8988T (cell line): ENCODE measurements around the gene VIPR2.
"Not testable (repeated sequence)": the region's sequence is repeated elsewhere in the genome, so short reads cannot be mapped to it uniquely, and the experiment has no call there.

Source experiments
- DNase-seq: peaks from one replicate; pipeline ENCODE4 v3.0.0; 2011

The VIPR2 gene

DNA sequence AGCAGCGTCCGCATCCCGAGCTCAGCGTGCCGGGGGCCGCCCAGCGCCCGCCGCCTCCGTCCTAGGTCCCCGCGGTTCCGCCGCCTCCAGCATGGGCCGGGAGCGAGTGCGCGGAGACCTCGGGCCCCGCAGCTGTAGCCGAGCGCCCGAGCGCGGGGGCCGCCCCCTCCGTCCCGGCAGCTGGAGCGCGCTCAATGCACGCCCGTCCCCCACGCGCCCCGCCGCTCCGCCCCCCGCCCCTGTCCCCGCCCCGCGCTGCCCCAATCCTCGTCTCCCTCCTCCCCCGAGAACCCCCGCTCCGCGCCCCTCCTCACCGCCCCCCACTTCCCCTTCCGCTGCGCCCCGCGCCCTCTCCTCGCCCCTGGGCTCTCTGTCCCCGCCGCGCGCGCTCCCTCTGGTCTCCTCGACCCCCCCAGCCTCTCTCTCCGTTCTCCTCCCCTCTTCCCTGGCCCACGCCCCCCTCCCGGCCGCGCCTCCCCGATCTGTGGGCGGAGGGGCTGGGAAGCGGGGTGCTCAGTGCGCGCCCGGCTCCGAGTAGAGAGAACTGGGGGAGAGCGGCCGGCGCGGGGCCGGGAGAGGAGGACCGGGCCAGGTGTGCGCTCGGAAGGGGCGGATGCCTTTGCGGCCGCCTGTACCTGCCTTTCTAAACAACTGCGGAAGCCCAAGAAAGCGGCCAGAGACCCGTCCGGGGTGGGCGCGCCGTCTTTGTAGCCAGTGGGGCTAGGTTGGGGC, at the start of gene VIPR2:
VIPR2 (minus strand) TSS at position 110 of the 732 bp plus-strand sequence; CDS start at position 14, 96 bp downstream.
- no peak for DNase-seq

- DNase-seq: no peak
Measured at GRCh38 chr7:159193543-159194090, 49.0 kb upstream of the VIPR2 start.

GRCh38 chr7:159192725-159193453, 48.2 kb upstream of the VIPR2 start:
- no peak for DNase-seq

DNA sequence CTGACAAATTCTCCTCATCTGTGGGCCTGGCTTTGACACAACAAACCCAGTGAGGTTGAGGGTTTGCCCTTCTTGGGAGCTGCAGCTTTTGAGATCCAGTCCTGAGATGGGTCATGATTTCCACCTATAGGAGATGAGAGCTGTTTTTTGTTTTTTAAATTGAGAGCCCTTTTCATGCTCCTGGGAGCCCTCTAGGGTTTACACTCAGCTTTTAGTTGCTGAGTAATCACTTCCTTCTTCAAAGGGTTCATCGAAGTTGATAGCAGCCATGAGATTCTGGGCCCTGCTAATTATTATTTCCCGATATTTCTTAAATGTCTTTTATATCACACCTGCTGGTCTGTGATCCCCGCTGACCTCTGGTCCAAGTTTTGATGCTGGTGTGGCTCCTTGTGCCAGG, 47.3 kb upstream of the VIPR2 start:
- DNase-seq: no peak

DNA sequence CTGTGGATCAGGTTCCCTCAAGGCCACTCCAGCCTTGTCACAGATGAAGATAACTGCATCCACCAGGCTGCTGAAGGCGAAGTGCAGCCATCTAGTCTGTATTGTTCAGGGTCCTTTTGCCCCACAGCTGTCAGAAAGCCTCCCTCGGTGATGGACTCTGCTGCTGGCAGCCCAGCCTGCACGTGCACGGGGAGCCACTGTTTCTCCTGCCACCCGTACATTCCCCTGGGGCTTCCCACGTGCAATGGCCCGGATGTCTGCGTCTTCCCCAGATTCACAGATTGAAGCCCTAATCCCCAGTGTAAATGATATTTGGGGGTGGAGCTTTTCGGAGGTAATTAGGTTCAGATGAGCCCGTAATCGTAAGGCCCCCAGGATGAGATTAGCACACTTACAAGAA, 46.6 kb upstream of the VIPR2 start:
- DNase-seq: no peak

GRCh38 chr7:159188011-159188410, 43.3 kb upstream of the VIPR2 start:
- DNase-seq: no peak

- DNase-seq: no peak
Measured at GRCh38 chr7:159179241-159179640, 34.6 kb upstream of the VIPR2 start.

GRCh38 chr7:159177284-159177953, 32.8 kb upstream of the VIPR2 start:
- no peak for DNase-seq

GRCh38 chr7:159175792-159176191, 31.1 kb upstream of the VIPR2 start:
- DNase-seq: no peak

GRCh38 chr7:159175100-159175499, 30.4 kb upstream of the VIPR2 start:
- DNase-seq: not testable (repeated sequence)

GRCh38 chr7:159172400-159172799, 27.7 kb upstream of the VIPR2 start:
- DNase-seq: no peak

- no peak for DNase-seq
Measured at GRCh38 chr7:159169391-159169790, 24.7 kb upstream of the VIPR2 start.

- no peak for DNase-seq
Measured at GRCh38 chr7:159167139-159167538, 22.5 kb upstream of the VIPR2 start.

DNA sequence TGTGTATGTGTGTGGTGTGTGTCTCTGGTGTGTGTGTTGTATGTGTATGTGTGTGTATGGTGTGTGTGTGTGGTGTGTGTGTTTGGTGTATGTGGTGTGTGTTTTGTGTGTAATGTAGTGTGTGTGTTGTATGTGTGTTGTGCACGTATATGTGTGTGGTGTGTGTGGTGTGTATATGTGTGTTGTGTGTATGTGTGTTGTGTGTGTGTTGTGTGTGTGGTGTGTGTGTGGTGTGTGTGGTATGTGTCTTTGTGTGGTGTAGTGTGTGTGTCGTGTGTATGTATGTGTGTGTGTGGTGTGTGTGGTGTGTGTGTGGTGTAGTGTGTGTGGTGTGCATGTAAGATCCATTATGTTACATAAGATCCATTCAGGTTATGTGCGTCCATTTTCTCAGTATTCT, 21.9 kb upstream of the VIPR2 start:
- no peak for DNase-seq

GRCh38 chr7:159165352-159165751, 20.7 kb upstream of the VIPR2 start:
- no peak for DNase-seq

DNA sequence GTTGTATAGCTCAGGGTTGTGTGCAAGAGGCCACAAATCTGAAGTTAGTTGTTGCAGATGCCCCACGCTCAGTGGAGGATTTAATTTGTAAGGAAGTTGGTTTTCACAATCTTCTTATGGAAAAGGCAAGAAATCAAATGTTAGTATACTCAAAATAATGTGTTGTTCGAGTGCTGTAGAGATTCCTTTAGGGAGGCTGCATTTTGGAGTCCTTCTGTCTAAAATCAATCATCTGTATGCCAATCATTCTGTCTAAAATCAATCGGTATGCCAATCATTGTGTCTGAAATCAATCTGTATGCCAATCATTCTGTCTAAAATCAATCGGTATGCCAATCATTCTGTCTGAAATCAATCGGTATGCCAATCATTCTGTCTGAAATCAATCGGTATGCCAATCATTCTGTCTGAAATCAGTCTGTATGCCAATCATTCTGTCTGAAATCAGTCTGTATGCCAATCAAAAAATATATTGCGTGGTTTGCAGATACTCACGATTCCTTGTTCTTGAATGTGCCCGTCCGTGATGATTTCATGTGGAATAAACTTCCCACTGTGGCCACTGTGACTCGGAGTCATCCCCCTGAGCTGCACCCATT, 19.1 kb upstream of the VIPR2 start:
- DNase-seq: not testable (repeated sequence)

GRCh38 chr7:159162050-159162626, 17.5 kb upstream of the VIPR2 start:
- DNase-seq: not testable (repeated sequence)

GRCh38 chr7:159160450-159160849, 15.8 kb upstream of the VIPR2 start:
- no peak for DNase-seq

DNA sequence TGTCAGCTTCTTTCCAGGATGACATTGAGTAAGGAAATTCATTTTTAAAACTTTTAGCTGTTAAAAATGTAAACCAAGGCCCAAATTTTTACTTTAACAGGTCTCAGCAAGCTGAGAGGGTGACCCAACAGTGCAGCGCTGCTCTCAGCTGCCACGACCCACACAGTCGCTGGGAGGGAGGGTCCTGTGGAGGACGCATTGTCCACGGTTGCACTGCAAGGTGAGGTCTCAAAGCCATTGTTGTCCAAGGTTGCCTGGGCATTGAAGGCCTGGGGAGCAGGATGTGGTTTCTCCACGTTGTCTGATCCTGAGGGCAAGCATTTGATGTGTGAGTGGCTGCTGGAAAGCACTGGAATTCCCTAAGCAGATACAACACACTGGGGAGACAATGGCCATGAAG, 15.1 kb upstream of the VIPR2 start:
- DNase-seq: no peak

DNA sequence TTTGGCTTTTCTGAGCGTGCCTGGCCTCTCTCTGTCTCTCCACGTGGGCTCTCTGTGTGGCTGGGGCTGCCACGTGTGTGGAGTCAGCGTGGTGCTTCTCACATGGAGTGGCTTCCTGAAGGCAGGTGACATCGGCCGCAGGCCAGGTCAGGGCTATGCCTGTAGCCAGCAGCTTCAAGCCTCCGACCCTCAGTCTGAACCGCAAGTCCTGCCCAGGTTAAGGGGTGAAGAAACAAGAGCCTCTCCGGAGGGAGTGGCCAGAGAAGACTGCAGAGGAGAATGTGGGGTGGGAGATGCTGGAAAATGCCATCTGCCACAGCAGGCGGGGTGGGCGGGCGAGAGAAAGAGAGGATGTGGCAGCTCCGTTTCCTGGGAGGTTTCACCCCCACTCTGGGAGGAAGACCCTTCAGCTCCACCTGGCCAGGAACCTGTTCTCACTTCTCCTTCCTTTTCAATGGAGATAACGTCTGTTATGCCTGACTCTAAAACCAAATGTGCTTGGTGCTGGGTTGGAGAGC, 14.3 kb upstream of the VIPR2 start:
- no peak for DNase-seq

GRCh38 chr7:159158125-159158887, 13.6 kb upstream of the VIPR2 start:
- DNase-seq: no peak

DNA sequence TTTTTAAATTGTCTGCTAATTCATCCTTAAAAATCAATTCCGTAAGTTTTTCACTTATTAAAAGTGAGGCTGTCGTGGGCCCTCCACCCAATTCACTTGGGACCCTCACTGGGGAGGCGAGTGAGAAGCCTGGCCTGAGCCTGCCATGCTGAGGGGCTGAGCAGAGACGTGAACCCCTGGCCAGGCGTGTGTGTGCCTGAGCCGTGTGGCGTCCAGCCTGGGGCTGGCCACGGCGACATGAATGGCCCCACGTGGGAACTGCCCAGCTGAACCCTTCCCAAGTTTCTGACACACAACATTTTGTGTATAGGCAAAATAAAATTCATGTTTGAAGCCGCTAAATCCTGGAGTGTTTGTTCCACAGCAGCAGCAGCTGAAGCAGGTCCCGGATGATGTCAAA, 13.0 kb upstream of the VIPR2 start:
- DNase-seq: no peak
